Measurements from ENCODE around the gene DUOX1.

- peak in 1 of 2 donors; percentile 41 for TF ChIP-seq POLR2A (IDR thresholded peaks at IDR 0.05)
- no peak for TF ChIP-seq CTCF (IDR thresholded peaks at IDR 0.05)
- TF ChIP-seq EP300 (IDR thresholded peaks at IDR 0.05), result peak in 1 of 2 donors; percentile 59
These were observed 58.4 kb downstream of the DUOX1 start, which contains the start of gene SHF for GRCh38 chr15:45187894-45188830.

Measured in tibial nerve (tissue), 4 donors.